ENCODE measurements around the gene CORO1C. TPM values are rescaled to one million over a fixed set of nuclear protein-coding genes. Genes with fewer than 3 reads are reported as not detected.

Gene CORO1C
- polyA plus RNA-seq, 1 donor from 2014 or later = 123 TPM

- H3K27me3 ChIP-seq (ENCODE audit: insufficient read depth, low read depth, low read length) = no peaks in the 10 kb centered on the region
- peaks cover 16% of the 10 kb centered on the region for H3F3A ChIP-seq (ENCODE audit: insufficient read depth, low read length, poor library complexity, severe bottlenecking)
- TF ChIP-seq RAD21 (conservative IDR thresholded peaks at IDR 0.05) (no peak), EP300 (conservative IDR thresholded peaks at IDR 0.05; ENCODE audit: poor library complexity, severe bottlenecking) (no peak), POLR2AphosphoS5 (IDR thresholded peaks at IDR 0.05) (no peak), EZH2 (IDR thresholded peaks at IDR 0.05; ENCODE audit: borderline replicate concordance, insufficient read depth, low read length, poor library complexity, severe bottlenecking) (no peak), MXI1 (conservative IDR thresholded peaks at IDR 0.05; ENCODE audit: poor library complexity, severe bottlenecking) (no peak), SMC3 (conservative IDR thresholded peaks at IDR 0.05; ENCODE audit: poor library complexity) (no peak), TAF1 (IDR thresholded peaks at IDR 0.05; ENCODE audit: low read depth) (no peak)
- TF ChIP-seq, protein P1, sequence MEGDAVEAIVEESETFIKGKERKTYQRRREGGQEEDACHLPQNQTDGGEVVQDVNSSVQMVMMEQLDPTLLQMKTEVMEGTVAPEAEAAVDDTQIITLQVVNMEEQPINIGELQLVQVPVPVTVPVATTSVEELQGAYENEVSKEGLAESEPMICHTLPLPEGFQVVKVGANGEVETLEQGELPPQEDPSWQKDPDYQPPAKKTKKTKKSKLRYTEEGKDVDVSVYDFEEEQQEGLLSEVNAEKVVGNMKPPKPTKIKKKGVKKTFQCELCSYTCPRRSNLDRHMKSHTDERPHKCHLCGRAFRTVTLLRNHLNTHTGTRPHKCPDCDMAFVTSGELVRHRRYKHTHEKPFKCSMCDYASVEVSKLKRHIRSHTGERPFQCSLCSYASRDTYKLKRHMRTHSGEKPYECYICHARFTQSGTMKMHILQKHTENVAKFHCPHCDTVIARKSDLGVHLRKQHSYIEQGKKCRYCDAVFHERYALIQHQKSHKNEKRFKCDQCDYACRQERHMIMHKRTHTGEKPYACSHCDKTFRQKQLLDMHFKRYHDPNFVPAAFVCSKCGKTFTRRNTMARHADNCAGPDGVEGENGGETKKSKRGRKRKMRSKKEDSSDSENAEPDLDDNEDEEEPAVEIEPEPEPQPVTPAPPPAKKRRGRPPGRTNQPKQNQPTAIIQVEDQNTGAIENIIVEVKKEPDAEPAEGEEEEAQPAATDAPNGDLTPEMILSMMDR (IDR thresholded peaks at IDR 0.05; ENCODE audit: poor library complexity, severe bottlenecking) = no peak
- TF ChIP-seq, protein P2, sequence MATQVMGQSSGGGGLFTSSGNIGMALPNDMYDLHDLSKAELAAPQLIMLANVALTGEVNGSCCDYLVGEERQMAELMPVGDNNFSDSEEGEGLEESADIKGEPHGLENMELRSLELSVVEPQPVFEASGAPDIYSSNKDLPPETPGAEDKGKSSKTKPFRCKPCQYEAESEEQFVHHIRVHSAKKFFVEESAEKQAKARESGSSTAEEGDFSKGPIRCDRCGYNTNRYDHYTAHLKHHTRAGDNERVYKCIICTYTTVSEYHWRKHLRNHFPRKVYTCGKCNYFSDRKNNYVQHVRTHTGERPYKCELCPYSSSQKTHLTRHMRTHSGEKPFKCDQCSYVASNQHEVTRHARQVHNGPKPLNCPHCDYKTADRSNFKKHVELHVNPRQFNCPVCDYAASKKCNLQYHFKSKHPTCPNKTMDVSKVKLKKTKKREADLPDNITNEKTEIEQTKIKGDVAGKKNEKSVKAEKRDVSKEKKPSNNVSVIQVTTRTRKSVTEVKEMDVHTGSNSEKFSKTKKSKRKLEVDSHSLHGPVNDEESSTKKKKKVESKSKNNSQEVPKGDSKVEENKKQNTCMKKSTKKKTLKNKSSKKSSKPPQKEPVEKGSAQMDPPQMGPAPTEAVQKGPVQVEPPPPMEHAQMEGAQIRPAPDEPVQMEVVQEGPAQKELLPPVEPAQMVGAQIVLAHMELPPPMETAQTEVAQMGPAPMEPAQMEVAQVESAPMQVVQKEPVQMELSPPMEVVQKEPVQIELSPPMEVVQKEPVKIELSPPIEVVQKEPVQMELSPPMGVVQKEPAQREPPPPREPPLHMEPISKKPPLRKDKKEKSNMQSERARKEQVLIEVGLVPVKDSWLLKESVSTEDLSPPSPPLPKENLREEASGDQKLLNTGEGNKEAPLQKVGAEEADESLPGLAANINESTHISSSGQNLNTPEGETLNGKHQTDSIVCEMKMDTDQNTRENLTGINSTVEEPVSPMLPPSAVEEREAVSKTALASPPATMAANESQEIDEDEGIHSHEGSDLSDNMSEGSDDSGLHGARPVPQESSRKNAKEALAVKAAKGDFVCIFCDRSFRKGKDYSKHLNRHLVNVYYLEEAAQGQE (IDR thresholded peaks at IDR 0.05; ENCODE audit: borderline replicate concordance) = no peak
- peak overlapping the region; percentile 93 for H3K9ac ChIP-seq (ENCODE audit: low read length)
- H3K9me3 ChIP-seq (ENCODE audit: low read length) = no peaks in the 10 kb centered on the region
- H3K27ac ChIP-seq (ENCODE audit: low read length) = peak overlapping the region; percentile 100
- H3K4me3 ChIP-seq (ENCODE audit: low read length) = no peak overlapping the region
- H2AFZ ChIP-seq (ENCODE audit: low read depth, low read length) = no peak overlapping the region
- H4K20me1 ChIP-seq (ENCODE audit: insufficient read depth) = peaks cover 3% of the 10 kb centered on the region
- H3K9me2 ChIP-seq (ENCODE audit: insufficient read depth, low read length) = no peaks in the 10 kb centered on the region
- H3K36me3 ChIP-seq (ENCODE audit: insufficient read depth, low read length) = no peaks in the 10 kb centered on the region
- H3K4me2 ChIP-seq (ENCODE audit: low read length) = no peak overlapping the region
- peaks cover 39% of the 10 kb centered on the region for H3K79me2 ChIP-seq (replicated peaks; ENCODE audit: insufficient read depth, low read length)
These were observed 41.8 kb downstream of the CORO1C start for GRCh38 chr12:108689314-108690190.

- H3K4me2 ChIP-seq (ENCODE audit: low read length) = no peak overlapping the region
- peaks cover 3% of the 10 kb centered on the region for H4K20me1 ChIP-seq (ENCODE audit: insufficient read depth)
- H3K9me2 ChIP-seq (ENCODE audit: insufficient read depth, low read length) = no peaks in the 10 kb centered on the region
- TF ChIP-seq POLR2AphosphoS5 (IDR thresholded peaks at IDR 0.05) (no peak), EZH2 (IDR thresholded peaks at IDR 0.05; ENCODE audit: borderline replicate concordance, insufficient read depth, low read length, poor library complexity, severe bottlenecking) (no peak), MXI1 (conservative IDR thresholded peaks at IDR 0.05; ENCODE audit: poor library complexity, severe bottlenecking) (no peak), EP300 (conservative IDR thresholded peaks at IDR 0.05; ENCODE audit: poor library complexity, severe bottlenecking) (no peak), SMC3 (conservative IDR thresholded peaks at IDR 0.05; ENCODE audit: poor library complexity) (no peak), RAD21 (conservative IDR thresholded peaks at IDR 0.05) (no peak), TAF1 (IDR thresholded peaks at IDR 0.05; ENCODE audit: low read depth) (no peak)
- TF ChIP-seq, protein P1 (IDR thresholded peaks at IDR 0.05; ENCODE audit: poor library complexity, severe bottlenecking) = no peak
- TF ChIP-seq, protein P2 (IDR thresholded peaks at IDR 0.05; ENCODE audit: borderline replicate concordance) = no peak
- H3K79me2 ChIP-seq (replicated peaks; ENCODE audit: insufficient read depth, low read length) = peaks cover 53% of the 10 kb centered on the region
- H3K36me3 ChIP-seq (ENCODE audit: insufficient read depth, low read length) = no peaks in the 10 kb centered on the region
- peaks cover 10% of the 10 kb centered on the region for H3F3A ChIP-seq (ENCODE audit: insufficient read depth, low read length, poor library complexity, severe bottlenecking)
- no peaks in the 10 kb centered on the region for H3K9me3 ChIP-seq (ENCODE audit: low read length)
- H3K27me3 ChIP-seq (ENCODE audit: insufficient read depth, low read depth, low read length) = no peaks in the 10 kb centered on the region
- H3K9ac ChIP-seq (ENCODE audit: low read length) = peak overlapping the region; percentile 47
- no peak overlapping the region for H2AFZ ChIP-seq (ENCODE audit: low read depth, low read length)
- H3K27ac ChIP-seq (ENCODE audit: low read length) = peak overlapping the region; percentile 85
- no peak overlapping the region for H3K4me3 ChIP-seq (ENCODE audit: low read length)
These were observed 44.5 kb downstream of the CORO1C start for GRCh38 chr12:108686780-108687179.
